ENCODE results near the gene RWDD4. TPM values are rescaled to one million over a fixed set of nuclear protein-coding genes. Genes with fewer than 3 reads are reported as not detected.
A peak's percentile ranks its signal among the peaks of the same experiment; 100 is the strongest.

RWDD4 gene
- total and polyA plus RNA-seq, 2 experiments from 2014 or later: 20.6 to 30.3 TPM

- H3K4me2 ChIP-seq: no peak overlapping the region
- 84% methylated on average over 7 of the region's 7 CpGs for WGBS (ENCODE audit: low lambda C conversion rate, missing lambda C conversion rate)
- no peak for DNase-seq (ENCODE audit: low spot score)
- H4K20me1 ChIP-seq (ENCODE audit: insufficient read depth, poor library complexity, severe bottlenecking): no peaks in the 10 kb centered on the region
- H3K36me3 ChIP-seq (replicated peaks; ENCODE audit: insufficient read depth, low read depth): no peaks in the 10 kb centered on the region
- no peaks in the 10 kb centered on the region for H3K4me1 ChIP-seq (ENCODE audit: insufficient read depth)
- no peak overlapping the region for H3K4me3 ChIP-seq
- H3K79me2 ChIP-seq: no peaks in the 10 kb centered on the region
- H2AFZ ChIP-seq: no peak overlapping the region
- no peaks in the 10 kb centered on the region for H3K9me3 ChIP-seq (ENCODE audit: low read depth)
- H3K9me2 ChIP-seq (replicated peaks; ENCODE audit: insufficient read depth): no peaks in the 10 kb centered on the region
- TF ChIP-seq EZH2 (IDR thresholded peaks at IDR 0.05; ENCODE audit: borderline replicate concordance) (no peak), EZH2phosphoT487 (IDR thresholded peaks at IDR 0.05; ENCODE audit: low read depth, severe bottlenecking, unreplicated experiment) (no peak), CTCF (IDR thresholded peaks at IDR 0.05; ENCODE audit: poor library complexity) (no peak)
- H3K27ac ChIP-seq: no peak overlapping the region
- no peaks in the 10 kb centered on the region for H3K27me3 ChIP-seq
Observed at GRCh38 chr4:183645326-183645725, 13.7 kb downstream of the RWDD4 start.

- no peaks in the 10 kb centered on the region for H4K20me1 ChIP-seq (ENCODE audit: insufficient read depth, poor library complexity, severe bottlenecking)
- H3K4me3 ChIP-seq: no peak overlapping the region
- H3K79me2 ChIP-seq: no peaks in the 10 kb centered on the region
- no peaks in the 10 kb centered on the region for H3K36me3 ChIP-seq (replicated peaks; ENCODE audit: insufficient read depth, low read depth)
- 85% methylated on average over 3 of the region's 3 CpGs for WGBS (ENCODE audit: low lambda C conversion rate, missing lambda C conversion rate)
- H3K4me2 ChIP-seq: no peak overlapping the region
- no peak for DNase-seq (ENCODE audit: low spot score)
- H3K9me3 ChIP-seq (ENCODE audit: low read depth): no peaks in the 10 kb centered on the region
- TF ChIP-seq EZH2 (IDR thresholded peaks at IDR 0.05; ENCODE audit: borderline replicate concordance) (no peak), EZH2phosphoT487 (IDR thresholded peaks at IDR 0.05; ENCODE audit: low read depth, severe bottlenecking, unreplicated experiment) (no peak), CTCF (IDR thresholded peaks at IDR 0.05; ENCODE audit: poor library complexity) (no peak)
- H3K27me3 ChIP-seq: no peaks in the 10 kb centered on the region
- H3K27ac ChIP-seq: no peak overlapping the region
- no peak overlapping the region for H2AFZ ChIP-seq
- no peaks in the 10 kb centered on the region for H3K4me1 ChIP-seq (ENCODE audit: insufficient read depth)
- no peaks in the 10 kb centered on the region for H3K9me2 ChIP-seq (replicated peaks; ENCODE audit: insufficient read depth)
Observed at GRCh38 chr4:183639291-183639690, 19.7 kb downstream of the RWDD4 start.

- Histone ChIP-seq H3K27ac (no peak overlapping the region), H4K20me1 (ENCODE audit: insufficient read depth, poor library complexity, severe bottlenecking) (no peaks in the 10 kb centered on the region), H3K9me2 (replicated peaks; ENCODE audit: insufficient read depth) (no peaks in the 10 kb centered on the region), H3K4me3 (no peak overlapping the region), H2AFZ (no peak overlapping the region), H3K4me1 (ENCODE audit: insufficient read depth) (no peaks in the 10 kb centered on the region), H3K4me2 (no peak overlapping the region), H3K79me2 (no peaks in the 10 kb centered on the region), H3K36me3 (replicated peaks; ENCODE audit: insufficient read depth, low read depth) (no peaks in the 10 kb centered on the region), H3K9me3 (ENCODE audit: low read depth) (no peaks in the 10 kb centered on the region), H3K27me3 (no peaks in the 10 kb centered on the region)
- WGBS (ENCODE audit: low lambda C conversion rate, missing lambda C conversion rate): 91% methylated on average over 5 of the region's 5 CpGs
- TF ChIP-seq EZH2phosphoT487 (IDR thresholded peaks at IDR 0.05; ENCODE audit: low read depth, severe bottlenecking, unreplicated experiment) (no peak), EZH2 (IDR thresholded peaks at IDR 0.05; ENCODE audit: borderline replicate concordance) (no peak), CTCF (IDR thresholded peaks at IDR 0.05; ENCODE audit: poor library complexity) (no peak)
- DNase-seq (ENCODE audit: low spot score): no peak
Observed at GRCh38 chr4:183638436-183638835, 20.5 kb downstream of the RWDD4 start.

GRCh38 chr4:183637461-183637860 lies 21.5 kb downstream of the RWDD4 start:
- no peaks in the 10 kb centered on the region for H3K79me2 ChIP-seq
- no peaks in the 10 kb centered on the region for H3K27me3 ChIP-seq
- TF ChIP-seq EZH2 (IDR thresholded peaks at IDR 0.05; ENCODE audit: borderline replicate concordance) (no peak), EZH2phosphoT487 (IDR thresholded peaks at IDR 0.05; ENCODE audit: low read depth, severe bottlenecking, unreplicated experiment) (no peak), CTCF (IDR thresholded peaks at IDR 0.05; ENCODE audit: poor library complexity) (no peak)
- no peaks in the 10 kb centered on the region for H3K9me3 ChIP-seq (ENCODE audit: low read depth)
- no peaks in the 10 kb centered on the region for H4K20me1 ChIP-seq (ENCODE audit: insufficient read depth, poor library complexity, severe bottlenecking)
- H3K27ac ChIP-seq: no peak overlapping the region
- no peaks in the 10 kb centered on the region for H3K4me1 ChIP-seq (ENCODE audit: insufficient read depth)
- peak overlapping the region; percentile 62 for H3K4me2 ChIP-seq
- WGBS (ENCODE audit: low lambda C conversion rate, missing lambda C conversion rate): 60% methylated on average over 3 of the region's 3 CpGs
- H2AFZ ChIP-seq: no peak overlapping the region
- no peak overlapping the region for H3K4me3 ChIP-seq
- no peaks in the 10 kb centered on the region for H3K36me3 ChIP-seq (replicated peaks; ENCODE audit: insufficient read depth, low read depth)
- DNase-seq (ENCODE audit: low spot score): no peak
- no peaks in the 10 kb centered on the region for H3K9me2 ChIP-seq (replicated peaks; ENCODE audit: insufficient read depth)
